GM21576 (cell line): ENCODE data around the gene OR52E4.

Experiments
- ATAC-seq: cut with Tn5 transposase; IDR thresholded peaks from one replicate; pipeline ENCODE4 v1.9.1; 2021; ENCODE audit warnings: mild to moderate bottlenecking, moderate library complexity; ENCODE audit not compliant: unreplicated experiment

OR52E4 gene

GRCh38 chr11:5928811-5929210 is 48.4 kb downstream of the OR52E4 start:
- ATAC-seq = no peak

- ATAC-seq = no peak
Measured at GRCh38 chr11:5929571-5930368, 49.3 kb downstream of the OR52E4 start.

GRCh38 chr11:5930614-5931013 is 50.2 kb downstream of the OR52E4 start:
- no peak for ATAC-seq

GRCh38 chr11:5931061-5931460 is 50.6 kb downstream of the OR52E4 start:
- ATAC-seq = no peak

GRCh38 chr11:5932671-5933070 is 52.2 kb downstream of the OR52E4 start:
- no peak for ATAC-seq

- no peak for ATAC-seq
Measured at GRCh38 chr11:5933116-5933515, 52.7 kb downstream of the OR52E4 start.
